HG03354 (cell line): ENCODE measurements around the gene NOD2.
A peak's percentile ranks its signal among the peaks of the same experiment; 100 is the strongest.

Source experiments
- ATAC-seq: cut with Tn5 transposase; IDR thresholded peaks from one replicate; pipeline ENCODE4 v1.9.1; 2021; ENCODE audit warnings: mild to moderate bottlenecking; ENCODE audit not compliant: unreplicated experiment, poor library complexity, severe bottlenecking

Gene NOD2

DNA sequence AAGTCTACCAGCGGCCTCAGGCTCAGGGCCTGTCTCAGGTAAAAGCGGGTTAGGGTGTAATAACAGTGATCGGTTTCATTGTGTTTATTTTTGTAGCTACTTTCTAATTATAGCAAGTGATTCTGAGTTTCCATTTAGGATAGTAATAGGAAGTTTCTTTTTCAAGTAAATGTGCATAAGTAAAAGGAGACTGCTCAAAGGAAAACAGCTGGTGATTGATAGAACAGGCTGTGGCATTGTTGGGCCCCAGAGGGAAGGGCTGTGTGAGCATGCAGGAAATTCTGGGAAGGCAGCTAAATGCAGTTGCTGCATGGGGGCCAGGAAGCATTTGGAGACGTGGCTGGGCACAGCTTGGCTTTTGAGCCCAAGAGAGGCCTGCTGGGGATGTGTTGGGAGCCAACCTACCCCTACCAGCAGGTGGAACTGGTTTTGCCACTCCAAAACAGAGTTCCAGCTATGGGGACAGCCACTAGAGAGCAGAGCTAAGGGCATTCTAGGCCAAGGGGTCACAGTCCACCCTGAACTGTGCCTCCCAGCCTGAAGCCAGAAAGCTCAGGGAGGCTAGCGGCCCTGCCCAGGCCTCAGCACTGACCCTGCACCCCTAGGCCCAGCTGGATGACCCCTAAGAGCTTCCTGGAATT, 24.9 kb upstream of the NOD2 start:
- no peak for ATAC-seq

DNA sequence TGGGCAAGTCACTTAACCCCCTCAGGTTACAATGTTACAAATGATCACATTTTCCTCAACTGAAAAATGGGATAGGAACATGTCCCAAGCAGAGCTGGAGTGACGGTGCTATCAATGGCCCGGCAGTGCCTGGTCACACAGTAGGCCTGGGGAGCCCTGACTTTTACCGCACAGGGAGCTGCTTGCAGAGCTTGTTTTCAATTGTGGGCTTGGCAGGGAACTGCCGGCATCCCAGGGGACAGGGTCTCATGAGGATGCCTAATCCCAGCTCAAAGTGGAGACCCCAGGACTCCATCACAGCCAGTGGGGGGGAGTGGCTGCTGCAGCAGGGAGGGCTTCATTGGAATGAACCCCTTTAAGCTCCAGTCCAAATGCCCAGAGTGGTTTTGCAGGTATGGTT, 23.7 kb upstream of the NOD2 start:
- ATAC-seq = no peak

DNA sequence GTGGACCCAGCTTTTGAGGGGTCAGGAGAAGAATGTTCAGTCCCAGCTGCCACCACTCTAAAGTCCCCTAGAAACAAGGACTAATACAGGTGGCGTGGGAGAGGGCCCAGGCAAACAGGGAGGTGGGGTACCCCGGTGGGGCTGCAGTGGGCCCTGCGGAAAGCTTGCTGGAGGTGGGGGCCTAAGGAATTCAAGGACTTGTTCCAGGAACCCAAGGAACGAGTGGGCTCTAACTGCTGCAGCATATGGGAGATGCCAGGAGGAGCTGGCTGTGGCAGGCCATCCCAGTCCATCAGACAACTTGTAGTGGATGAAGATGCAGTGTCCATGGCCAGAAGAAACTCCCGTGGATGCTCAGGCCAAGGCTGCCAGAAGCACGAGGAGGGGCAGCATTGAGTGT, 22.9 kb upstream of the NOD2 start:
- ATAC-seq = no peak

DNA sequence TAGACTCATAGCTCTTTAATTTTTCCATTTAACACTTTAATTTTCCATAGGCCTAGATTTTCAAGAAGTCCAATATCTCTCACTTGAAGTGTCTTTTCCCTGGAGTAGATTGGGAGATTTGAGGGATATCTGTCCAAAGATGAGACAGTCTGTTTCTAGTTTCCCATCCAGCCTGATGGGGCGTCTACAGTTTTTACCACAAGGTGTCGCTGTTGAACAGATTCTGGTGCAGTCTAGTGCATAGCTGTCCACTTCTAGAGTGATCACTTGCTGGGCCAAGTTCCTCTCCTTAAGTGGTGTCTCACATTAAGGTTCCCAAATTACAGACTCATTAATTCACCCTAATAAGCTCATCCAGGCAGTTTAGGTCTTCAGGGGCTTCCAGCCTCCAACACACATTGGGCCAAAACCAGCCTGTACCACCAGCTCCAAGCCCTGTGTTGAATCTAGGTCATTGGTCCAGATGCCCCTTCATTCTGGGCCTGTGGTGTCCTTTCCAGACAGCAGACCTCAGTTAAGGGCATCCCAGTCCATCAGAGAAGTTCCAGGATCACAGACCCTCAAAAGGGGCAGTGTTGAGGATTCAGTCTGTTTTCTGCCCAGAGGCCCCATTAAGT, 21.7 kb upstream of the NOD2 start:
- ATAC-seq = no peak

DNA sequence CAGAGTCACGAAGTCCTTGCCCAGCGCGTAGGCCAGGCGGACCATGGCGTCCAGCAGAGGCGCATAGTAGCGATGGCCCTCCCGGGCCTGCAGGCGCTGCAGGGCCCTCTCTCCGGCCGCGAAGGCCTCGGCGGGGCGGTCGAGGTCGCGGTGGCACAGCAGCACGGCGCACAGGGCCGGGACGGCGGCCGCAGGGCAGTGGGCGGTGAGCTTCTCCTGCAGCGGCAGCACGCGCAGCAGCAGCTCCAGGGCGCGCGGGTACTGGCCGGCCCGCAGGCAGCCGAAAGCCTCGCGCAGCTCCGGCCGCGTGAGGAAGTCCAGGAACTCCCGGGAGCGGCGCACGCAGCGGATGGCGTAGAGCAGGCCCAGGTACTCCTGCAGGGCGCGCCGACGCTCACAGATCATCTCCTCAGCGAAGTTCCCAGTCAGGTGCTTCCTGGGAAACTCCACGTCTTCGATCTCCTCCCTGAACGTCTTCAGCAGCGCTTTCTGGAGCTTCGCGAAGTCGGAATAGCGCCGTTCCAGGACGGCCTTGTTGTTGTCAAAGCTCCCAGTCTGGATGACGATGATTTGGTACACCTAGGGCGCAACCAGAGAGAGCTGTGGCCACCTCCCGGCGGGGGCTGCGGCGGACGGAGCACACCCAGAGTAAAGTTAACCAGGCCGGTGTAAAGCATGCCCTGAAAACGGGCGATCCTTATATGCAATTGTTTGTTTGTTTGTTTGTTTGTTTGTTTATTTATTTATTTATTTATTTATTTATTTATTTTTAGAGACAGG, 19.7 kb upstream of the NOD2 start:
- ATAC-seq = no peak

DNA sequence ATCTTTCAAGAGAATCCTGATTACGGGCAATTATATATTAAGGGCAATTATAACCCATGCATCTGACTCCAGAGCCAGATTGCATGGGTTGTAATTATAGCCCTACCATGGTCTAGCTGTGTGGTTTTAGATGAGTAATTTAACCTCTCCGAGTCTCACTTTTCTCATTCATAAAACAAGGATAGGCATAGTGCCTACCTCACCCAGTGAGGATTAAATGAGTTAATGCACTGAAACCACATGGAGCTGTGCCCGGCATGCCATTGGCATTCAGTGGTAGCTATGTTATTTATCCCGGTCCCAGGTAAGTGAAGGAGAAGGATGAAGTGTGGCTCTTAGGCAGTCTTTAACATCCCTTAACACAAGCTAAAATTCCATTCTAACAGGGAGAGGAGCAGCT, 18.6 kb upstream of the NOD2 start:
- no peak for ATAC-seq

DNA sequence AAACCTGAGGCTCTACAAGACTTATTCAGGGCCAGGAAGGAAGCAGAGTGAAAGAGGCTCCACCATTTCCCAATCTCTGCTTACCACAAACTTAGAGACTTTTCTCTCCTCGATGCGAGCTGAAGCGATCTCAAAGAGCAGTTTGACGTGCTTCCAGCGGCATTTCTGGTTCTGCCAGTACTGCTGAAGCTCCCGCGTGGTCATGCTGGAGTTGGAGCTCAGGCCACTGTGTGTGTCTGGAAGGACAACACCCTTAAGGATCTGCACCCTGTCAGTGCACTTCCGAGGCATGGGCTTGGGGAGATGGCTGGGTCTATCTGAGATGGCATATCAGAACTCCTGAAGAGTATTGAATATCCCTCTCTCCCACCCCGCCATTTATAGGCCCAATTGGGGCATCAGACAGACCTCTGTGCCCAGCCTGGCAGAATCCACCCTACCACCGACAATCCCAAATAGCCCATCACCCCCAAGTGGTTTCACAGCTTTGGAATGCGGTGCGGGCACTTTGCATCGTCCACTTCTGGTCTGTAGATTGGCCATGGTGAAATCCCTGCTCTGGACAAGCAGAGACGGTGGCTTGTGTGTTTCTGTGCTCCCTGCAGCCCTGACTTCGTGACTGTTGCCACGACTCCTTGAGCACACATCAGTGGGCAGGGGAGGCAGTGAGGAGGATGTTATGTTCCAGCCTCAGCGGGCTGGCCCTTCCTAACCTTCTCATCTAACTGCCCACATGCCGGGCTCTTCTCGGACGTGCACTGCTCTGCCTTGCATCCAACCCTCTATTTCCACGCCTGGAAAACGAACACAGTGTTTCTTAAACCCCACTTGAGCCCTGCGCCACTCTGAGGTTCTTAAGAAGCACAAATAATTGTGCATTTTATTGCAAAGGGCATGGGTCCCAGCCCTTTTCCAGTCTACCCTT, 17.5 kb upstream of the NOD2 start:
- ATAC-seq = no peak

DNA sequence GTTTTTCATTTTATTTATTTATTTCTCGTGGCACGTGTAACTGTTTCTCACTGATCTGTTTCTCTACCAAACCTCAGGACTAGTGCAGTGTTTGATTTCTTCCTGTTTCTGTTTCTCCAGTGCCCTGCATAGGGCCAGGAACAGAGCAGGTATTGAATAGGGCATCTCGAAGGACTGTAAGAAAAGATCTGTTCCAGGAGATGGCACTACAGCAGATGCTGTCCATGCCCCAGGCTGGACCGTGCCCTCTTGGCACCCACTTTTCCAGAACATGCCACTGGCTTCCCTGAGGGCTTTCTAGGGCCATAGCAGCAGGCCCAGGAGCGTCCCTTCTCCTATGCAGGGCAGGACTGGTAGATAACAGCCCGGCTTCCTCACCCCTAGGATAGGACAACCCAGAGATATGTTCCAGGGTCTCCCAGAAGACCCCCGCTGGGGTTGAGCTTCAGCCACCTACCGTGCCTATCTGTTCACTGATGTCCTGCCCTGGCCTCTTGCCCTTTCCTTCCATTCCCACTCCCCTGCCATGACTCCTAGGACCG, 16.7 kb upstream of the NOD2 start:
- ATAC-seq = no peak

DNA sequence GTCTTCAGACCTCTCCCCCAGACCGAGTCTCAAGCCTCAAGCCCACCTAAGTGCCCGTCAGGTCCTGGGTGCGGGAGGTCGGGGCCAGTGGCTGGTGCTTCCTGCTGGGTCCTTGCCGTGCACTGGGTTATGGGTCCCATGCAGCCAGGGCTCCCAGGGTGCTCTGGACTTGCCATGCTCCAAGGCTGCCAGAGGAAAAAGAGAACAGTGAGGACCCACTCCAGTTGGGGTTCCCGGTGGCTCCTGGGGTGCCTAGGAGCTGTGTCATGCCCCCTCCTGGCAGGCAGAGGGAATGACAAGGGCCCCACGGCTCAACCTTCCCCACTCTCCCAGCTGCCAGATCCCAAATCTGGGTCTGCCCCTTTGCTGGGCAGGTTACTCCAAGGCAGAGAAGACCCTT, 16.1 kb upstream of the NOD2 start:
- no peak for ATAC-seq

DNA sequence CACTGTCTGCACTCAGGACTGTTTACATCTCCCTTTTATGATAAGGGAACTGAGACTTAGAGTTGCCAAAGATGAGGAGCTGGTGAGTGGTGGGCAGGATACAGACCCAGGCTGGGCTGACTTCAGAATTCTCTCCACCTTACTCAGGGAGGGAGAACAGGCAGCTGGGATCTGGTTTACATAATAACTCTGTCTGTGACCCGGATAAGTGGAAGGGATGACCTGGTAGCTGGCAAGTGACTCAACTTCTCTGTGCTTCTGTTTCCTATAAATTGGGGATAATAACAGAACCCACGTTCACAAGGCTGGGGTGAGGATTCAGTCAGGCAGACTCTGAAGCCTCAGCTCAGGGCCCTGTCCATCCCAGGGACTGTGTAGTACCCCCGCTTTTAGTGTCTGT, 14.9 kb upstream of the NOD2 start:
- ATAC-seq = no peak

DNA sequence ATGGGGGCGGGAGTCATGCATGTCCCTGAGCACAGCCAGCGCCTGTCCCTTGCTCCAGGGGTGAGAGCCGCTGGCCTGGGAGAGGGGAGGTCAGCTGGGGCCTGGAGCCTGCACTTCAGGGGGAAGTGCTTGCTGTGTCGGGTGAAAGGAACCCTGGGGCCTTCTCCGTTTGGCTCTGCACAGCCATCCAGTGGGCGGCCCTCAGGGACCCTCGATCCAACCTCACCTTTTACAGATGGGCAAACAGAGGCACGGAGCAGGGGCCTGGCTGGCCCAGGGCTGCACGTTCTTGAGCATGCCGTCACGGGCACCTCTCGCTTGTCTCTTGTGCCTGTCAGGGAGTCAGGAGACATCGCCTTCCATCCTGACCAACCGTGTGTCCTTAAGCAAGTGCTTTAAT, 14.1 kb upstream of the NOD2 start:
- no peak for ATAC-seq

DNA sequence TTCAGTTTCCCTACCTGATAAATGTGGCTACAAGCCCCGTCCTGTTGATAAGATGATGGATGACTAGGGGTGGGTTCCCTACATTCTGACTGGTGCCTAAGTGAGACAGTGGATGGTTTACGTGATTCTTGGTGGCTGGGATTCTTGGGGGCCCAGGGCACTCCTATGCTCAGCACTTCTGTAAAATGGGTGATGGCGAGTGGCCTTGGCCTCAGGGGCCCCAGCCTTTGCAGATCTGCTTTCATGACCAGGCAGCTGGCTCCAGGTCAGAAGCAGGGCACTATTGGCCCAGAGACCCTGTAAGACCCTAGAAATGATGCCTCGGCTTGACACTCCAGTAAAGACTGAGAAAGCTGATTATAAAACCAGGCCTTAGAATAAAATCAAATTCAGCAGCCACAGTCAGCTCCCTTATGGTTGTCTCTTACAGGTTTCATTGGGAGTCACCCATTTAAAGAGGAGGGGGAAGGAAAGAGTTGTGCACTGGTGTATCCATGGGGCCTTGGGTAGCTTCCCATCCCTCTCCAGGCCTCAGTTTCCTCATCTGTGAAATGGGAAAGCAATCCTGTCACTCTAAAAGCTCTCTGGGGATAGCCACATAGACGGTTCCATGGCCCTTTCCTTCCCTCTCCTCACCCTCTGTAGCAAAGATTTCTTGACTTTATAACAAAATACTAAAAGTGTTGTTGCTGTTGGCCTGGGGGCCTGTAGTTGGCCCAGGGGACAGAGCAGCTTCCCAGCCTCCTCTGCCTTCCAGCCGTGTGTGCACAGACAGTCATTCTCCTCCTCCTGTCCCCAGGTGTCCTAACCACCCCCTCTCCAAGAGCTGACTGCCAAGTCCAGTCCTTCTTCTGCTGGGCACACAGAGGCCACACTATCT, 13.5 kb upstream of the NOD2 start:
- ATAC-seq = no peak

DNA sequence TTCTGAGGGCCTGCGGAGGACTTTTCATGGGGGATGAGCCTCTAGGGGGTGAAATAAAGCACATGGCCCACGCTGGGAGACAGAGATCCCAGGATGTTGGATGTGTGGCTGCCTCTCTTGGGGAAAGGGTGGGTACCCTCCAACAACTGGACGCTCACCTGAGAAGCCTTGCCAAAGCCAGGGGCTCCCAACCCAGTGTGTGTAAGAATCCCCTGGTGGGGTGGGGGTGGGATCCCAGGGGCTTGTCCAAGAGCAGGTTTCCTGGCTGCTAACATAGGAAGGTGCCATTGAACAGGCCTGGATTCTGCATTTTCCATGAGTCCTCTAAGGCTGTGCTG, 12.9 kb upstream of the NOD2 start:
- ATAC-seq = no peak

DNA sequence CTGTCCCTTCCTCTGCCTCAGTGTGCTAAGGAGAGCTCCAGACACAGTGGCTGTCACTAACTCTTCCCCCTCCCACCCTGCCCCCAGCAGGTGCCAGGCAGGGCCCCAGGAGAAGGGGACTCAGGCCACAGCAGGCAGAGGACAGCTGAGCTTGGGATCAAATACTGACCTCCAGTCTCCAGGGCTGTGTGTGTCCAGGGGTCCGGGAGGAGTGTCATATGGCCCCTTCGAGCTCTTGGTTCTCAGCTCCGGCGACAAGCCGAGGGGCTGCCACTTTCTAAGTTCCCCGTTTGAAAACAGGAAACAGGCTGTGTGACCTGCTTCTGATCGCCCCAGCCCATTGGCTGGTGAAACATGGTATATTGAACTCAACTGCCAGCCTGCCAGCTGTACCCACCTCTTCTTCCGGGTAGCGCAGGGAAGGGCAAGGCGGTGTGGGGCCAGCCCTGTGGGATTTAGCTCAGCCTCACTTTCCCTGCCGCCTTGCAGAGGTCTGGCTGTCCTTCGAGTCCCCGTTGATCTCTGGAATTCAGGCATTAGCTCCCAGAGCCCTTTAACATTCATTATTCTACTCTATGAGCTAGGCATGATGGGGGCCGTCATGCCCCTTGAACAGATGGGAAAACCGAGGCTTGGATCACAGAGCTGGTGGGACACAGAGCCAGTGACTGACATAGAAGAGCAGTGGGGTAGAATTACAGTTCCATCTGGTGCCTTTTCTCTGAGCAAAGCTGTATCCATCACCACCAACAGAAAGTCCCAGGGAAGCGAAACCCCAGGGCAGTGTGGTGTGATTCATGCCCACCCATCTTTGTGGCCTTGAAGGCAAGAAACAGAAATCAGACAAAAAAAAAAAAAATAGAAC, 12.2 kb upstream of the NOD2 start, which contains the start of gene SNX20:
Gene SNX20 (minus strand): TSS at position 292 of the 865 bp plus-strand sequence. CDS start 3,786 bp downstream, outside the sequence.
- ATAC-seq = peak; percentile 54

DNA sequence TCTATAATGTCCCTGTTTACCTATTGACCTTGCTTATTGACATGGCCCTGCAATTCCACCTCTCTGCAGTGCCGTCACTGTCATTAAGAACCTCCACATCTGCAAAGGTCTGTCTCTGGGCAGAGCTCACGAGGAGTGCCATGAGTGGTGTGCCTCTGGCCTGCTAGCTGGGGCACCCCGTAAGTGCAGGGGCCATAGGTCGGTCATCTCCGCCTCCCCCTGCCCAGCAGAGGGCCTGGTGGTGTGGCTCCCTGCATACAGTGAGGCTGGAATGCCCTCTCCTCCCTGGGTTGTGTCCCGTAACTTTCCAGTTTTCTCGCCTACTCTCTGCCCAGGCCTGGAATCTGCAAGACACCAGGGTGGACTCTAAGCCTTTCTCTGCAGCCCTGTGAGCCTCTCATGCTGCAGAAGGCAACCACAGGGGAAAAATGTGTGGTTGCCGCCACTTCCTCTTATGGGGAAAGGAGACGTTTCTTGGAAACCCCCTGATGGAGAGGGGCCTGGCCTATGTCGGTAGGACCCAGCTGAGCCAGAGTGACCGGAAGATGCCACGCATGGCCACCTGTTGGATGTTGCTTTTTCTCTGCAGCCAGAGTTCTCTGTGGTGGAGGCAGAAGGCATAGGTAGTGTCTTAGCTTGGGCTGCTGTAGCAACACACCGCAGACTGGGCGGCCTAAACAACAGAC, 9.6 kb upstream of the NOD2 start:
- ATAC-seq = peak; percentile 76

DNA sequence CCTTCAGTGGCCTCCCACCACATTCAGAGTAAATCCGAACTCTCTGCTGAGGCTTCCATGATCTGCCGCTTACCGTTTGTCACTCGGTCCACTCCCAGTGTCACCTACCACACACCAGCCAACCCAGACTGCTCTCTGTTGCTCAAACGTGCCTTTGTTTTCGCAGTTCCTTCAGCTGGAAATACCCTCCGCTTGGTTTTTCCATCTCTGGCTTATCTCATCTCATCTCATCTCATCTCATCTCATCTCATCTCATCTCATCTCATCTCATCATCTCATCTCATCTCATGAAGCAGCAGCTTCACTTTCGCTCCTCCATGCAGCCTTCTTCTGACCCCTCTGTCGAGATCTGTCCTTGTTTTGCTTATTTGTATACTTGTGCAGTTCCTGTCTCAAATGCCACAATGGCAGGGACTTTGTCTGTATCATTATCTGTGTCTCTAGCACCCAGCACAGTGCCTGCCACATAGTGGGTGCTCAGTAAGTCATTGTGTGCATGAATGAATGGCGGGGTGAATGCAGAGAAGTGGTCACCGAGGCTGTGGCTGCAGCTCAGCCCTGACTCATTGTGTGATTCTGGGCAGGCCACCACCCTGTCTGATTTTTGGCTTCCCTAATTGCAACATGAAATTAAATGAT, 8.5 kb upstream of the NOD2 start:
- no peak for ATAC-seq

DNA sequence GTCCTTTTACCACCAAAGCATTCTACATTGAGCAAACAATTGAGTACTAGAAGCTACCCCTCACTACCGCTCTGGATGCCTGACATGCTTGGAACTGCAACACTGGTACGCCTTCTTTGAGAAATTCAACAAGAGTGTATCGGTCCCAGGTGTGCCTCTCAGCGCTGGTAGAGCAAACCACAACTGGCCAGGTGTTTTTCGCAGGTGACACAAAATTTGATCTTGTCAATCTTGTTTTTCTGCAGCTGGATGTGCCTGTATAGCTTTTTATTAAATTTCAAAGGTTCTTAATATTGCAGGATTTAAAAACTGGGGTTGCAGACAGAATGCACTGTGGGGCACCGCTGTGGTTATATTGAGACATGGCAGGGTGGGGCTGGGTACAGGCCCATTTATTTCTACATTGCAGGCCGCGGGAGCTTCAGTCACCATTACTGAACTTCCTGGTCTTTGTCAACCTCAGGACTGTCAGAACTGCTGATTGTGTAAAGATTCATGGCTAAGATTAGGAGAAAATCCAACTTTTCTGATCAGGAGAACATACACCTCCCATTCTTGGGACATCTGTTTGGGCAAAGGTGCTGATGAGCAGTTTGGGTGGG, 7.8 kb upstream of the NOD2 start:
- no peak for ATAC-seq
